Measurements from ENCODE around the gene LIMK1. TPM values are rescaled to one million over a fixed set of nuclear protein-coding genes. Genes with fewer than 3 reads are reported as not detected.

The LIMK1 gene
- total RNA-seq, 1 experiment from 2014 or later: 56.3 TPM

DNA sequence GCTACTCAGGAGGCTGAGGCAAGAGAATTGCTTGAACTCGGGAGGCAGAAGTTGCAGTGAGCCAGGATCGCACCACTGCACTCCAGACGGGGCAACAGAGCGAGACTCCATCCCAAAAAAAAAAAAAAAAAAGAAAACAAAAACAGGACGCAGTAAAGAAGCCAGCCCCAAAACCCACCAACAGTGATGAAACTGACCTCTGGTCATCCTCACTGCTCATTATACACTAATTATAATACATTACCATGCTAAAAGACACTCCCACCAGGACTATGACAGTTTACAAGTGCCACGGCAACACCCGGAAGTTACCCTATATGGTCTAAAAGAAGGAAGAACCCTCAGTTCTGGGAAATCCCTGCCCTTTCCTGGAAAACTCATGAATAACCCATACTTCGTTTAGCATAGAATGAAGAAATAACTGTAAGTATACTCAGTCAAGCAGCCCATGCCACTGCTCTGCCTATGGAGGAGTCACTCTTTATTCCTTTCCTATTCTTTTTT, 50.6 kb downstream of the LIMK1 start:
- Histone ChIP-seq H3K9me3 (ENCODE audit: control insufficient read depth in 1 of 2, insufficient read depth in 1 of 2, low read depth in 1 of 2, low read length in 2 of 2) (no peaks in the 10 kb centered on the region), H3K27me3 (ENCODE audit: insufficient read depth, low read length) (no peaks in the 10 kb centered on the region), H3K36me3 (ENCODE audit: control insufficient read depth in 1 of 2, insufficient read depth in 2 of 2, low read length in 2 of 2) (no peaks in the 10 kb centered on the region), H3K9me2 (ENCODE audit: insufficient read depth) (no peaks in the 10 kb centered on the region), H3K9ac (ENCODE audit: low read length) (peak overlapping the region; percentile 56), H3K4me1 (ENCODE audit: control insufficient read depth in 1 of 2, insufficient read depth in 2 of 2, low read length in 2 of 2) (peaks cover 27 to 44% of the 10 kb centered on the region in 2 experiments), H3K4me3 (replicated peaks in 1 of 2; ENCODE audit: low read depth in 1 of 2, low read length in 2 of 2) (peak overlapping the region in 1 of 2 experiments; percentile 44; a peak in 2 of 4 replicates), H3K27ac (ENCODE audit: low read depth, low read length) (peak overlapping the region; percentile 86), H3K79me2 (ENCODE audit: insufficient read depth, low read length) (no peaks in the 10 kb centered on the region), H3K4me2 (ENCODE audit: low read length) (peak overlapping the region; percentile 79), H4K20me1 (ENCODE audit: insufficient read depth) (no peaks in the 10 kb centered on the region), H2AFZ (ENCODE audit: low read depth, low read length, poor library complexity, severe bottlenecking) (peak overlapping the region; percentile 54)
- DNase-seq (ENCODE audit: low read depth, low spot score) (no peak), ATAC-seq (peak; percentile 31)
- CTCF ChIA-PET: no interaction called here
- no peak for TF ChIP-seq TCF7L2 (IDR thresholded peaks at IDR 0.05; ENCODE audit: borderline replicate concordance, extremely low read depth, insufficient read depth, insufficient read length)
- TF ChIP-seq SIN3A (IDR thresholded peaks at IDR 0.05; ENCODE audit: low read depth): no peak
- TF ChIP-seq, protein P1, sequence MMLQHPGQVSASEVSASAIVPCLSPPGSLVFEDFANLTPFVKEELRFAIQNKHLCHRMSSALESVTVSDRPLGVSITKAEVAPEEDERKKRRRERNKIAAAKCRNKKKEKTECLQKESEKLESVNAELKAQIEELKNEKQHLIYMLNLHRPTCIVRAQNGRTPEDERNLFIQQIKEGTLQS (IDR thresholded peaks at IDR 0.05): no peak
- TF ChIP-seq, protein P2, sequence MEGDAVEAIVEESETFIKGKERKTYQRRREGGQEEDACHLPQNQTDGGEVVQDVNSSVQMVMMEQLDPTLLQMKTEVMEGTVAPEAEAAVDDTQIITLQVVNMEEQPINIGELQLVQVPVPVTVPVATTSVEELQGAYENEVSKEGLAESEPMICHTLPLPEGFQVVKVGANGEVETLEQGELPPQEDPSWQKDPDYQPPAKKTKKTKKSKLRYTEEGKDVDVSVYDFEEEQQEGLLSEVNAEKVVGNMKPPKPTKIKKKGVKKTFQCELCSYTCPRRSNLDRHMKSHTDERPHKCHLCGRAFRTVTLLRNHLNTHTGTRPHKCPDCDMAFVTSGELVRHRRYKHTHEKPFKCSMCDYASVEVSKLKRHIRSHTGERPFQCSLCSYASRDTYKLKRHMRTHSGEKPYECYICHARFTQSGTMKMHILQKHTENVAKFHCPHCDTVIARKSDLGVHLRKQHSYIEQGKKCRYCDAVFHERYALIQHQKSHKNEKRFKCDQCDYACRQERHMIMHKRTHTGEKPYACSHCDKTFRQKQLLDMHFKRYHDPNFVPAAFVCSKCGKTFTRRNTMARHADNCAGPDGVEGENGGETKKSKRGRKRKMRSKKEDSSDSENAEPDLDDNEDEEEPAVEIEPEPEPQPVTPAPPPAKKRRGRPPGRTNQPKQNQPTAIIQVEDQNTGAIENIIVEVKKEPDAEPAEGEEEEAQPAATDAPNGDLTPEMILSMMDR (IDR thresholded peaks at IDR 0.05 in 2 of 3, conservative IDR thresholded peaks at IDR 0.05 in 1 of 3; ENCODE audit: borderline replicate concordance in 1 of 3, insufficient read depth in 1 of 3, low read depth in 2 of 3, low read length in 2 of 3): no peak
- peak; percentile 94 for TF ChIP-seq SRF (IDR thresholded peaks at IDR 0.05; ENCODE audit: low read depth)
- intact Hi-C loops (cut with micrococcal nuclease): no loop called here
- BruUV-seq (replicated peaks): no TSS peak
- POLR2A ChIA-PET: interaction anchor here (0.8 kb wide), 1 partner anchor 76 kb away, joined by 7 read pairs; no protein-coding TSS in a partner anchor
- RAD21 ChIA-PET (ENCODE audit: low non-redundant PET in 1 of 2, low total read pairs in 2 of 2, uncharacterized antibody in 2 of 2, unreplicated experiment in 2 of 2): no interaction called here

DNA sequence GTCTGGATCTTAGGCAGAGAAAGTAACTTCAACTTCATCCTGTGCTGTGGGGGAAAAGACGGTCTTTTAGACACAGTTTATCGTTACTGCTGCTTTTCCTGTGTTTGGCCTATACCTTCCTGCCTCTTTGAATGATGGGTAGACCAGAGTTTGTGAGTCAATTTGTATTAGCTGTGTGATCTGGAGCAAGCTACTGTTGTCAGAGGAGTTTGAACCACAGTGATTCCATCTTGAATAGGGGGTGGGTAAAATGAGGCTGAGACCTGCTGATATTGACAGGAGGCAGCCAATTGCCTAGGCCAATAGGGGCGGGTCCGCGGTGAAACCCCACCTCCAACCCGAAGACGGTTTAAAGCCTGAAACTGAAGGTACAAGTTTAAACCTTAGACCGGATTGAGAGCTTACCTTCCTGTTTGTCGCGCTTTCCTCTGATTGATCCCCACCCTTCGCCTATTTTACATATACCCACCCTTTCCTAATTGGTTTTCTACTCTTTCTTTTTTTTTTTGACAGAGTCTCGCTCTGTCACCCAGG, 54.8 kb downstream of the LIMK1 start:
- BruUV-seq (replicated peaks): no TSS peak
- DNase-seq (ENCODE audit: low read depth, low spot score) (no peak), ATAC-seq (no peak)
- Histone ChIP-seq H3K4me3 (replicated peaks in 1 of 2; ENCODE audit: low read depth in 1 of 2, low read length in 2 of 2) (no peak overlapping the region), H3K36me3 (ENCODE audit: control insufficient read depth in 1 of 2, insufficient read depth in 2 of 2, low read length in 2 of 2) (no peaks in the 10 kb centered on the region), H3K9ac (ENCODE audit: low read length) (no peak overlapping the region), H3K27ac (ENCODE audit: low read depth, low read length) (no peak overlapping the region), H3K4me1 (ENCODE audit: control insufficient read depth in 1 of 2, insufficient read depth in 2 of 2, low read length in 2 of 2) (peaks cover 26 to 52% of the 10 kb centered on the region in 2 experiments), H3K9me2 (ENCODE audit: insufficient read depth) (no peaks in the 10 kb centered on the region), H3K4me2 (ENCODE audit: low read length) (no peak overlapping the region), H3K27me3 (ENCODE audit: insufficient read depth, low read length) (no peaks in the 10 kb centered on the region), H3K9me3 (ENCODE audit: control insufficient read depth in 1 of 2, insufficient read depth in 1 of 2, low read depth in 1 of 2, low read length in 2 of 2) (no peaks in the 10 kb centered on the region), H2AFZ (ENCODE audit: low read depth, low read length, poor library complexity, severe bottlenecking) (peak overlapping the region; percentile 95), H4K20me1 (ENCODE audit: insufficient read depth) (no peaks in the 10 kb centered on the region), H3K79me2 (ENCODE audit: insufficient read depth, low read length) (no peaks in the 10 kb centered on the region)
- ChIA-PET POLR2A (no interaction called here), RAD21 (ENCODE audit: low non-redundant PET in 1 of 2, low total read pairs in 2 of 2, uncharacterized antibody in 2 of 2, unreplicated experiment in 2 of 2) (no interaction called here), CTCF (interaction anchor here (1.0 kb wide), 1 partner anchor 45 kb away, joined by 3 read pairs; no protein-coding TSS in a partner anchor)
- intact Hi-C loops (cut with micrococcal nuclease): no loop called here
- TF ChIP-seq ZFX (IDR thresholded peaks at IDR 0.05): no peak
- TF ChIP-seq CEBPB (IDR thresholded peaks at IDR 0.05; ENCODE audit: low read depth): no peak
- TF ChIP-seq, protein P3, sequence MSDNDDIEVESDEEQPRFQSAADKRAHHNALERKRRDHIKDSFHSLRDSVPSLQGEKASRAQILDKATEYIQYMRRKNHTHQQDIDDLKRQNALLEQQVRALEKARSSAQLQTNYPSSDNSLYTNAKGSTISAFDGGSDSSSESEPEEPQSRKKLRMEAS (IDR thresholded peaks at IDR 0.05): no peak
- TF ChIP-seq FOSL1 (IDR thresholded peaks at IDR 0.05; ENCODE audit: low read depth): no peak
- TF ChIP-seq, protein P4, sequence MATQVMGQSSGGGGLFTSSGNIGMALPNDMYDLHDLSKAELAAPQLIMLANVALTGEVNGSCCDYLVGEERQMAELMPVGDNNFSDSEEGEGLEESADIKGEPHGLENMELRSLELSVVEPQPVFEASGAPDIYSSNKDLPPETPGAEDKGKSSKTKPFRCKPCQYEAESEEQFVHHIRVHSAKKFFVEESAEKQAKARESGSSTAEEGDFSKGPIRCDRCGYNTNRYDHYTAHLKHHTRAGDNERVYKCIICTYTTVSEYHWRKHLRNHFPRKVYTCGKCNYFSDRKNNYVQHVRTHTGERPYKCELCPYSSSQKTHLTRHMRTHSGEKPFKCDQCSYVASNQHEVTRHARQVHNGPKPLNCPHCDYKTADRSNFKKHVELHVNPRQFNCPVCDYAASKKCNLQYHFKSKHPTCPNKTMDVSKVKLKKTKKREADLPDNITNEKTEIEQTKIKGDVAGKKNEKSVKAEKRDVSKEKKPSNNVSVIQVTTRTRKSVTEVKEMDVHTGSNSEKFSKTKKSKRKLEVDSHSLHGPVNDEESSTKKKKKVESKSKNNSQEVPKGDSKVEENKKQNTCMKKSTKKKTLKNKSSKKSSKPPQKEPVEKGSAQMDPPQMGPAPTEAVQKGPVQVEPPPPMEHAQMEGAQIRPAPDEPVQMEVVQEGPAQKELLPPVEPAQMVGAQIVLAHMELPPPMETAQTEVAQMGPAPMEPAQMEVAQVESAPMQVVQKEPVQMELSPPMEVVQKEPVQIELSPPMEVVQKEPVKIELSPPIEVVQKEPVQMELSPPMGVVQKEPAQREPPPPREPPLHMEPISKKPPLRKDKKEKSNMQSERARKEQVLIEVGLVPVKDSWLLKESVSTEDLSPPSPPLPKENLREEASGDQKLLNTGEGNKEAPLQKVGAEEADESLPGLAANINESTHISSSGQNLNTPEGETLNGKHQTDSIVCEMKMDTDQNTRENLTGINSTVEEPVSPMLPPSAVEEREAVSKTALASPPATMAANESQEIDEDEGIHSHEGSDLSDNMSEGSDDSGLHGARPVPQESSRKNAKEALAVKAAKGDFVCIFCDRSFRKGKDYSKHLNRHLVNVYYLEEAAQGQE (IDR thresholded peaks at IDR 0.05; ENCODE audit: low read depth): no peak
- TF ChIP-seq EZH2 (IDR thresholded peaks at IDR 0.05): no peak

All from HCT116 (cell line).